Panc1 (cell line): ENCODE data around the gene KCNJ11.
"Not testable (repeated sequence)": the region's sequence is repeated elsewhere in the genome, so short reads cannot be mapped to it uniquely, and the experiment has no call there.

ENCODE experiments used
- CTCF ChIP-seq: fragments of 450-650 bp; IDR thresholded peaks from 2 replicates; pipeline ENCODE4 v1.5.1; 2017; ENCODE audit warnings: mild to moderate bottlenecking
- POLR2AphosphoS5 ChIP-seq: IDR thresholded peaks from 2 replicates; pipeline ENCODE4 v1.6.1; 2012; ENCODE audit warnings: mild to moderate bottlenecking, low read depth, low read length, moderate library complexity
- SIN3A ChIP-seq: IDR thresholded peaks from 2 replicates; pipeline ENCODE4 v1.6.1; 2012; ENCODE audit warnings: low read depth, mild to moderate bottlenecking, low read length, moderate library complexity, borderline replicate concordance; ENCODE audit not compliant: insufficient read depth
- TF ChIP-seq, protein P1 (sequence below), 2 experiments: IDR thresholded peaks; 2 replicates each; pipeline ENCODE4 v1.6.1; 2011 to 2012; ENCODE audit warnings: low read depth in 2 of 2, control low read depth in 1 of 2, low read length in 1 of 2, mild to moderate bottlenecking in 1 of 2, moderate library complexity in 1 of 2; ENCODE audit not compliant: insufficient read depth in 1 of 2

- TF ChIP-seq CTCF, SIN3A, POLR2AphosphoS5: not testable (repeated sequence)
- TF ChIP-seq, protein P1, sequence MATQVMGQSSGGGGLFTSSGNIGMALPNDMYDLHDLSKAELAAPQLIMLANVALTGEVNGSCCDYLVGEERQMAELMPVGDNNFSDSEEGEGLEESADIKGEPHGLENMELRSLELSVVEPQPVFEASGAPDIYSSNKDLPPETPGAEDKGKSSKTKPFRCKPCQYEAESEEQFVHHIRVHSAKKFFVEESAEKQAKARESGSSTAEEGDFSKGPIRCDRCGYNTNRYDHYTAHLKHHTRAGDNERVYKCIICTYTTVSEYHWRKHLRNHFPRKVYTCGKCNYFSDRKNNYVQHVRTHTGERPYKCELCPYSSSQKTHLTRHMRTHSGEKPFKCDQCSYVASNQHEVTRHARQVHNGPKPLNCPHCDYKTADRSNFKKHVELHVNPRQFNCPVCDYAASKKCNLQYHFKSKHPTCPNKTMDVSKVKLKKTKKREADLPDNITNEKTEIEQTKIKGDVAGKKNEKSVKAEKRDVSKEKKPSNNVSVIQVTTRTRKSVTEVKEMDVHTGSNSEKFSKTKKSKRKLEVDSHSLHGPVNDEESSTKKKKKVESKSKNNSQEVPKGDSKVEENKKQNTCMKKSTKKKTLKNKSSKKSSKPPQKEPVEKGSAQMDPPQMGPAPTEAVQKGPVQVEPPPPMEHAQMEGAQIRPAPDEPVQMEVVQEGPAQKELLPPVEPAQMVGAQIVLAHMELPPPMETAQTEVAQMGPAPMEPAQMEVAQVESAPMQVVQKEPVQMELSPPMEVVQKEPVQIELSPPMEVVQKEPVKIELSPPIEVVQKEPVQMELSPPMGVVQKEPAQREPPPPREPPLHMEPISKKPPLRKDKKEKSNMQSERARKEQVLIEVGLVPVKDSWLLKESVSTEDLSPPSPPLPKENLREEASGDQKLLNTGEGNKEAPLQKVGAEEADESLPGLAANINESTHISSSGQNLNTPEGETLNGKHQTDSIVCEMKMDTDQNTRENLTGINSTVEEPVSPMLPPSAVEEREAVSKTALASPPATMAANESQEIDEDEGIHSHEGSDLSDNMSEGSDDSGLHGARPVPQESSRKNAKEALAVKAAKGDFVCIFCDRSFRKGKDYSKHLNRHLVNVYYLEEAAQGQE (IDR thresholded peaks at IDR 0.05; ENCODE audit: insufficient read depth in 1 of 2, low read depth in 2 of 2, low read length in 1 of 2) = not testable (repeated sequence)
These were observed 37.8 kb upstream of the KCNJ11 start for GRCh38 chr11:17426233-17426632.
